Gastroesophageal sphincter (tissue), 4 donors: ENCODE measurements around the gene SLC5A9. TPM values are rescaled to one million over a fixed set of nuclear protein-coding genes. Genes with fewer than 3 reads are reported as not detected.
"Not testable (repeated sequence)": the region's sequence is repeated elsewhere in the genome, so short reads cannot be mapped to it uniquely, and the experiment has no call there.

Experiments
- ATAC-seq: fragments of 150-250 bp; one replicate; pipeline ENCODE4 v1.9.1; 2016; ENCODE audit warnings: mild to moderate bottlenecking, moderate library complexity
- H3K27ac ChIP-seq, 4 donors: fragments of 200-600 bp; sonication (generic) in 3 of 4; 1 replicate in 3 of 4; 2 replicates in 1 of 4; pipeline ENCODE4 v1.5.1; 2016 to 2019
- H3K27me3 ChIP-seq: fragments of 200-600 bp; sonication (generic); one replicate; pipeline ENCODE4 v1.5.1; 2019
- H3K36me3 ChIP-seq, 2 donors: fragments of 200-600 bp; sonication (generic); one replicate each; pipeline ENCODE4 v1.5.1; 2019; ENCODE audit warnings: control low read depth in 1 of 2
- H3K4me1 ChIP-seq, 3 donors: fragments of 200-600 bp; sonication (generic); 1 replicate in 2 of 3; 2 replicates in 1 of 3; pipeline ENCODE4 v1.5.1; 2016 to 2019; ENCODE audit warnings: control low read depth in 2 of 3
- H3K4me3 ChIP-seq, 2 donors: fragments of 200-600 bp; sonication (generic); one replicate each; pipeline ENCODE4 v1.5.1; 2019; ENCODE audit warnings: mild to moderate bottlenecking in 1 of 2, moderate library complexity in 1 of 2
- H3K9me3 ChIP-seq, 3 donors: fragments of 200-600 bp; sonication (generic); one replicate each; pipeline ENCODE4 v1.5.1; 2017 to 2019; ENCODE audit warnings: control low read depth in 2 of 3
- EP300 ChIP-seq: sonication (generic); formaldehyde crosslinking; IDR thresholded peaks from one replicate; pipeline ENCODE4 v1.6.1; 2017; ENCODE audit warnings: antibody characterized with exemption, mild to moderate bottlenecking
- POLR2A ChIP-seq, 2 donors: fragments of 450-650 bp; IDR thresholded peaks; one replicate each; pipeline ENCODE4 v1.6.1; 2017; ENCODE audit warnings: antibody characterized with exemption in 2 of 2, mild to moderate bottlenecking in 2 of 2, moderate library complexity in 1 of 2
- POLR2AphosphoS5 ChIP-seq: sonication (generic); formaldehyde crosslinking; IDR thresholded peaks from one replicate; pipeline ENCODE4 v1.6.1; 2017; ENCODE audit warnings: antibody characterized with exemption
- WGBS, 2 donors: methylation state at CpG; one replicate each; pipeline ENCODE4 v1.1.5; 2018; ENCODE audit warnings: low coverage in 1 of 2; 5-methylcytosine and 5-hydroxymethylcytosine counted together
- total RNA-seq, 4 donors: library from RNA; depleted of rRNA; stranded (reverse); fragments of >200 nt; gene quantifications; one replicate each; pipeline ENCODE4 v1.1.0, GENCODE V29; 2016
- TF ChIP-seq, protein P1 (sequence below), 4 experiments: fragments of 200-600 bp in 2 of 4; fragments of 450-650 bp in 2 of 4; sonication (generic) in 1 of 4; IDR thresholded peaks; one replicate each; pipeline ENCODE4 v1.5.1; 2017 to 2019; ENCODE audit warnings: antibody characterized with exemption in 4 of 4, mild to moderate bottlenecking in 2 of 4, moderate library complexity in 2 of 4

Gene SLC5A9
- total RNA-seq, 4 donors from 2014 or later = 0.13 to 0.35 TPM; not detected in 2

DNA sequence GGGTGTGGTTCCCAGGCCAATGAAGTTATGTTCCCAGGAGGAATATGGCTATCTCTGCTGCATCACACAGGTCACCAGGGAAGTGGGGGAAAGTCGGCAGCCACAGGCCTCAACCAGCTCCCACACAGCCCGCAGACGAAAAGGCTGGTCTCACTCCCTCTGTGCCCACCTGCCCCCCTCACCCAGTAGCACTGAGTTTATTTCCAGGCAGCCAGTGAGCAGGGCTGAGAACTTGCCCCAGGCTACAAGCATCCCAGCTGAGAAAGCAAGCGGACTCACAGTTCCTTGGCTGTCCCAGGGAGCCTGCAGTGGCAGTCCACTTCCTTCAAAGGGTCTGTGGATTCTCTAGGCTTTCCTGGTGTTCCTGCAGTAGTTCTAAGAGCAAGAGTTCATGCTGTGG is 68.9 kb downstream of the SLC5A9 start:
- no peak for TF ChIP-seq EP300
- TF ChIP-seq POLR2A (IDR thresholded peaks at IDR 0.05) = no peak
- TF ChIP-seq POLR2AphosphoS5 = no peak
- TF ChIP-seq, protein P1, sequence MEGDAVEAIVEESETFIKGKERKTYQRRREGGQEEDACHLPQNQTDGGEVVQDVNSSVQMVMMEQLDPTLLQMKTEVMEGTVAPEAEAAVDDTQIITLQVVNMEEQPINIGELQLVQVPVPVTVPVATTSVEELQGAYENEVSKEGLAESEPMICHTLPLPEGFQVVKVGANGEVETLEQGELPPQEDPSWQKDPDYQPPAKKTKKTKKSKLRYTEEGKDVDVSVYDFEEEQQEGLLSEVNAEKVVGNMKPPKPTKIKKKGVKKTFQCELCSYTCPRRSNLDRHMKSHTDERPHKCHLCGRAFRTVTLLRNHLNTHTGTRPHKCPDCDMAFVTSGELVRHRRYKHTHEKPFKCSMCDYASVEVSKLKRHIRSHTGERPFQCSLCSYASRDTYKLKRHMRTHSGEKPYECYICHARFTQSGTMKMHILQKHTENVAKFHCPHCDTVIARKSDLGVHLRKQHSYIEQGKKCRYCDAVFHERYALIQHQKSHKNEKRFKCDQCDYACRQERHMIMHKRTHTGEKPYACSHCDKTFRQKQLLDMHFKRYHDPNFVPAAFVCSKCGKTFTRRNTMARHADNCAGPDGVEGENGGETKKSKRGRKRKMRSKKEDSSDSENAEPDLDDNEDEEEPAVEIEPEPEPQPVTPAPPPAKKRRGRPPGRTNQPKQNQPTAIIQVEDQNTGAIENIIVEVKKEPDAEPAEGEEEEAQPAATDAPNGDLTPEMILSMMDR (IDR thresholded peaks at IDR 0.05) = no peak
- H3K4me3 ChIP-seq = no peak overlapping the region
- WGBS, 2 donors = 81% methylated on average over 4 of the region's 4 CpGs; no CpG with 5 or more reads in 1 of the 2 donors
- H3K27ac ChIP-seq = no peak overlapping the region
- no peaks in the 10 kb centered on the region for H3K4me1 ChIP-seq
- H3K36me3 ChIP-seq = peaks cover 0 to 20% of the 10 kb centered on the region in 2 donors
- no peak for ATAC-seq
- no peaks in the 10 kb centered on the region for H3K27me3 ChIP-seq
- no peaks in the 10 kb centered on the region for H3K9me3 ChIP-seq

DNA sequence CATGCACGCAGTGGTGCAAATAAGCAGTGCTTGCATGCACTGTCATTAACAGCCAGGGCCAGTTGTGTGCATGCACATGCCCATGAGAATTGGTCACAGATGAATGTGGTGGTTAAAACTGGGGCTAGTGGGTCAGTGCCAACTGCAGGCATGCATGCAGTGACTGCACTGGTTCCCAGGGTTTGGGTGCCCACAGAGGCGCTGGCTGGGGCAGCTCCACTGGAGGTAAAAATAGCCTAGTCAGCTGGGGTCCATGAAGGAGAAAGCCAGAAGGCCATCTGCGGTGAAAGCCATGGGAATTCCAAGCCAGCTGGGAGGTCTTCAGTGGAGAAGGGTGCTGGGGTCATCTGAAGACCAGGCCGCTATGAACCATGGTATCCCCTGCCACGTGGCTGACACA is 70.2 kb downstream of the SLC5A9 start:
- Histone ChIP-seq H3K36me3 (peaks cover 0 to 20% of the 10 kb centered on the region in 2 donors), H3K4me3 (no peak overlapping the region), H3K4me1 (no peaks in the 10 kb centered on the region), H3K27ac (no peak overlapping the region), H3K9me3 (no peaks in the 10 kb centered on the region), H3K27me3 (no peaks in the 10 kb centered on the region)
- TF ChIP-seq, protein P1 (IDR thresholded peaks at IDR 0.05) = no peak
- no peak for TF ChIP-seq EP300
- no peak for TF ChIP-seq POLR2AphosphoS5
- no peak for TF ChIP-seq POLR2A (IDR thresholded peaks at IDR 0.05)
- ATAC-seq = no peak
- WGBS, 2 donors = 74 to 98% methylated on average over 3 to 5 of the region's 5 CpGs

DNA sequence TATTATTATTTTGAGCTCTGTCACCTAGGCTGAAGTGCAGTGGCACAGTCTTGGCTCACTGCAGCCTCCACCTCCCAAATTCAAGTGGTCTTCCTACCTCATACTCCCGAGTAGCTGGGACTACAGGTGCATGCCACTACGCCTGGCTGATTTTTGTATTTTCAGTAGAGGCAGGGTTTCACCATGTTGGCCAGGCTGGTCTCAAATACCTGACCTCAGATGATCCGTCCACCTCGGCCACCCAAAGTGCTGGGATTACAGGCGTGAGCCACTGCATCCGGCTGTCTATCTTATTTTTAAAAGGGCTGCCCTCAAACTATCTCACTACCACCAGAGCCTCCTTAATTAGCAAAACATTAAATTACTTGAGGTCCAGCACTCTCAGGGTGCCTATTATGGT is 71.6 kb downstream of the SLC5A9 start:
- not testable (repeated sequence) for H3K27ac ChIP-seq, H3K27me3 ChIP-seq, H3K4me3 ChIP-seq, H3K9me3 ChIP-seq, H3K4me1 ChIP-seq, ATAC-seq
- H3K36me3 ChIP-seq = peaks cover 0 to 28% of the 10 kb centered on the region in 2 donors
- WGBS, 2 donors = 73 to 97% methylated on average over 5 to 6 of the region's 6 CpGs

DNA sequence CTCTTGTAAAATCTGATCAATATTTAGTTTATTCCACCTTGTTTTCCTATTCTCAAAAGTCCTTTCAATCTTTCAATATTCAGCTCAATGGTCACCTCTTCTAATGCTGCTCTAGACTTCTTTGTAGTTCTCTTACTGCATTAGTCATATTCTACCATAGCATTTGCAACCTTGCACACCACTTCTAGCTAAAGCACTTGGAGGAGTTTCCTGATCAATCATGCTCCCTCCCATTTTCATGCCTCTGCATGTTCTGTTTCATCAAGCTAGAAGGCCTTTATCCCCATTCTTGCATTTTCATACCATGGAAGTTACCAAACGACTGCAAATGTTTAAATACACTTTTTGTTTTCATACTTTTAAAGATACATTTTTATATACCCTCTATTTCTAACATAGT is 72.1 kb downstream of the SLC5A9 start:
- H3K36me3 ChIP-seq = peaks cover 0 to 28% of the 10 kb centered on the region in 2 donors

More for the DNA sequence above, 72.1 kb downstream of the SLC5A9 start:
- Histone ChIP-seq H3K27me3 (no peaks in the 10 kb centered on the region), H3K27ac (no peak overlapping the region), H3K4me1 (no peaks in the 10 kb centered on the region), H3K9me3 (no peaks in the 10 kb centered on the region), H3K4me3 (no peak overlapping the region)
- WGBS, 2 donors = 67% methylated on average over 1 of the region's 1 CpG; no CpG with 5 or more reads in 1 of the 2 donors
- no peak for ATAC-seq
- TF ChIP-seq POLR2A (IDR thresholded peaks at IDR 0.05) (no peak), POLR2AphosphoS5 (no peak)
- TF ChIP-seq, protein P1 (IDR thresholded peaks at IDR 0.05) = no peak

Other genes starting within 250 kb of the SLC5A9 start
- gene TRABD2B, start 225.3 kb upstream of the SLC5A9 start, total RNA-seq = 1 to 10 TPM; 2.6 to 6.5 (median 3.4) TPM
- gene SPATA6, start 249.5 kb downstream of the SLC5A9 start, total RNA-seq = 10 to 100 TPM; 16.3 to 31.9 (median 16.4) TPM